Measurements from ENCODE around the gene TPCN2.

The TPCN2 gene

GRCh38 chr11:69129647-69130046, 80.9 kb downstream of the TPCN2 start:
- no peaks in the 10 kb centered on the region for H3K9me3 ChIP-seq
- no peaks in the 10 kb centered on the region for H3K4me1 ChIP-seq (ENCODE audit: control insufficient read depth in 1 of 2, insufficient read depth in 1 of 2, low read depth in 1 of 2, low read length in 1 of 2)
- no peak overlapping the region for H3K27ac ChIP-seq
- no peaks in the 10 kb centered on the region for H3K27me3 ChIP-seq
- no peaks in the 10 kb centered on the region for H3K36me3 ChIP-seq
- TF ChIP-seq CTCF (IDR thresholded peaks at IDR 0.05), result no peak
- H3K4me3 ChIP-seq (ENCODE audit: low read depth in 1 of 2, low read length in 1 of 2), result no peak overlapping the region

- Histone ChIP-seq H3K27ac (no peak overlapping the region), H3K9me3 (no peaks in the 10 kb centered on the region), H3K27me3 (no peaks in the 10 kb centered on the region), H3K4me1 (ENCODE audit: control insufficient read depth in 1 of 2, insufficient read depth in 1 of 2, low read depth in 1 of 2, low read length in 1 of 2) (no peaks in the 10 kb centered on the region), H3K4me3 (ENCODE audit: low read depth in 1 of 2, low read length in 1 of 2) (no peak overlapping the region), H3K36me3 (no peaks in the 10 kb centered on the region)
- TF ChIP-seq CTCF (IDR thresholded peaks at IDR 0.05), result no peak
Measured at GRCh38 chr11:69130654-69131053, 81.9 kb downstream of the TPCN2 start.

- no peaks in the 10 kb centered on the region for H3K27me3 ChIP-seq
- no peak overlapping the region for H3K4me3 ChIP-seq (ENCODE audit: low read depth in 1 of 2, low read length in 1 of 2)
- no peak overlapping the region for H3K27ac ChIP-seq
- H3K4me1 ChIP-seq (ENCODE audit: control insufficient read depth in 1 of 2, insufficient read depth in 1 of 2, low read depth in 1 of 2, low read length in 1 of 2), result no peaks in the 10 kb centered on the region
- no peaks in the 10 kb centered on the region for H3K9me3 ChIP-seq
- H3K36me3 ChIP-seq, result no peaks in the 10 kb centered on the region
- no peak for TF ChIP-seq CTCF (IDR thresholded peaks at IDR 0.05)
Measured at GRCh38 chr11:69131121-69131566, 82.4 kb downstream of the TPCN2 start.

GRCh38 chr11:69131644-69132300, 83.0 kb downstream of the TPCN2 start:
- Histone ChIP-seq H3K27ac (no peak overlapping the region), H3K4me3 (ENCODE audit: low read depth in 1 of 2, low read length in 1 of 2) (no peak overlapping the region), H3K9me3 (no peaks in the 10 kb centered on the region), H3K4me1 (ENCODE audit: control insufficient read depth in 1 of 2, insufficient read depth in 1 of 2, low read depth in 1 of 2, low read length in 1 of 2) (no peaks in the 10 kb centered on the region), H3K36me3 (no peaks in the 10 kb centered on the region), H3K27me3 (no peaks in the 10 kb centered on the region)
- TF ChIP-seq CTCF (IDR thresholded peaks at IDR 0.05), result no peak

GRCh38 chr11:69132301-69132670, 83.6 kb downstream of the TPCN2 start:
- no peaks in the 10 kb centered on the region for H3K36me3 ChIP-seq
- no peaks in the 10 kb centered on the region for H3K27me3 ChIP-seq
- TF ChIP-seq CTCF (IDR thresholded peaks at IDR 0.05), result no peak
- no peaks in the 10 kb centered on the region for H3K9me3 ChIP-seq
- no peak overlapping the region for H3K4me3 ChIP-seq (ENCODE audit: low read depth in 1 of 2, low read length in 1 of 2)
- no peak overlapping the region for H3K27ac ChIP-seq
- no peaks in the 10 kb centered on the region for H3K4me1 ChIP-seq (ENCODE audit: control insufficient read depth in 1 of 2, insufficient read depth in 1 of 2, low read depth in 1 of 2, low read length in 1 of 2)
